Large intestine (tissue), 3 donors: ENCODE measurements around the gene ITPKB. TPM values are rescaled to one million over a fixed set of nuclear protein-coding genes. Genes with fewer than 3 reads are reported as not detected.

Source experiments
- DNase-seq, 2 donors: peaks; one replicate each; pipeline versions ENCODE4 v3.0.0 to v3.0.0-alpha.2; 2013
- H3K27ac ChIP-seq: one replicate; pipeline ENCODE4 v1.5.1; 2013; ENCODE audit warnings: low read length
- H3K27me3 ChIP-seq: 2 replicates; pipeline ENCODE4 v1.6.1; 2013; ENCODE audit warnings: low read length; ENCODE audit not compliant: control insufficient read depth, insufficient read depth
- H3K36me3 ChIP-seq: 2 replicates; pipeline ENCODE4 v1.6.1; 2013; ENCODE audit warnings: low read length; ENCODE audit not compliant: control insufficient read depth, insufficient read depth
- H3K4me1 ChIP-seq: one replicate; pipeline ENCODE4 v1.6.1; 2013; ENCODE audit warnings: low read length; ENCODE audit not compliant: control insufficient read depth, insufficient read depth
- H3K4me3 ChIP-seq: one replicate; pipeline ENCODE4 v1.5.1; 2013; ENCODE audit warnings: low read length
- H3K9me3 ChIP-seq: one replicate; pipeline ENCODE4 v1.6.1; 2013; ENCODE audit warnings: mild to moderate bottlenecking, low read depth, low read length, moderate library complexity; ENCODE audit not compliant: control insufficient read depth
- WGBS: methylation state at CpG from one replicate; pipeline ENCODE4 v1.1.5; 2013; ENCODE audit warnings: low lambda C conversion rate; ENCODE audit not compliant: insufficient coverage; 5-methylcytosine and 5-hydroxymethylcytosine counted together
- polyA plus RNA-seq: library from polyadenylated mRNA; unstranded; fragments of 120-200 nt; gene quantifications from one replicate; pipeline ENCODE4 v1.2.1, GENCODE V29; 2013

ITPKB gene
- polyA plus RNA-seq, 1 donor, result 13.0 TPM

DNA sequence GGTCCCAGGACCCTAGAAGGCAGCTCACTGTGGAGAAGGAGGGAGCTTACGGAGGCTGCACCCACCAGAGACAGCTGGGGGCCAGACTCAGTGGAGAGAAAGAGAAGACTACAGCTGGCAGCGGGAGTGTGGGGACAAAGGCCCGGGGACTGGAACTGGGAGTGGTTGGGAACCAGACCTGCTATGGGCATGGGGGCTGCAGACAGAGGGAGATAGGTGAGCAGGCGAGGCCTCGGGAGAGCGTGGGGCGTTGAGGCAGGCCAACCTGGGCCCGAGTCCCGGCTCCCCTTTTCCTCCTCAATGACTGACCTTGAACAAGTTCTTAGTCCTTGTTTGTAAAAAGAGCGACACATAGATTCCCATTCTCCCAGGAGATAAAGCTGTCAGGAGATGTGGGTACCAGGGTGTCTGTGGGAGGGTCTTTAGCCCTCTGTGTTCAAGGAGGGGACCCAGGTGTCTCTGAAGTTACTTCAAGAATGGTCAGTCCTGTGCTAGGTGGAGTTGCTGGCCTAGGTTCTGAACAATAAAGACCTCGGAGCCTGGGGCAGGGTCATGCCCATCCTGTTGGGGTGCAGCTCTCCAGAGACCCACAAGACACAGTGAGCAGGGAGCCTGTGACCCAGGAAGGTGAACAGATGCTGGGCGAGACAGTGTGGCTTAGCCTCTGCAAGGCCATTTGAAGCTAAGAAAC lies 87.9 kb downstream of the ITPKB start:
- no peak for DNase-seq
- 67% methylated on average over 1 of the region's 12 CpGs for WGBS
- peaks cover 17% of the 10 kb centered on the region for H3K4me1 ChIP-seq
- H3K36me3 ChIP-seq, result peaks cover 23% of the 10 kb centered on the region
- H3K27ac ChIP-seq, result no peak overlapping the region
- no peaks in the 10 kb centered on the region for H3K27me3 ChIP-seq
- H3K4me3 ChIP-seq, result no peak overlapping the region
- H3K9me3 ChIP-seq, result no peaks in the 10 kb centered on the region

- Histone ChIP-seq H3K4me3 (no peak overlapping the region), H3K4me1 (peaks cover 14% of the 10 kb centered on the region), H3K27me3 (no peaks in the 10 kb centered on the region), H3K36me3 (peaks cover 28% of the 10 kb centered on the region), H3K9me3 (no peaks in the 10 kb centered on the region), H3K27ac (no peak overlapping the region)
- WGBS, result 40% methylated on average over 1 of the region's 11 CpGs
- DNase-seq, result no peak
Measured at GRCh38 chr1:226650236-226650841, 88.7 kb downstream of the ITPKB start.

GRCh38 chr1:226649780-226650179 lies 89.3 kb downstream of the ITPKB start:
- Histone ChIP-seq H3K4me3 (no peak overlapping the region), H3K9me3 (no peaks in the 10 kb centered on the region), H3K27ac (no peak overlapping the region), H3K4me1 (peaks cover 12% of the 10 kb centered on the region), H3K27me3 (no peaks in the 10 kb centered on the region), H3K36me3 (peaks cover 30% of the 10 kb centered on the region)
- no peak for DNase-seq
- no CpG with 5 or more reads among the region's 7 CpGs for WGBS

GRCh38 chr1:226649244-226649643 lies 89.8 kb downstream of the ITPKB start:
- peaks cover 7% of the 10 kb centered on the region for H3K4me1 ChIP-seq
- no peak overlapping the region for H3K4me3 ChIP-seq
- no peak for DNase-seq
- WGBS, result no CpG with 5 or more reads among the region's 8 CpGs
- H3K36me3 ChIP-seq, result peaks cover 32% of the 10 kb centered on the region
- H3K27me3 ChIP-seq, result no peaks in the 10 kb centered on the region
- no peaks in the 10 kb centered on the region for H3K9me3 ChIP-seq
- no peak overlapping the region for H3K27ac ChIP-seq

GRCh38 chr1:226648421-226648820 lies 90.7 kb downstream of the ITPKB start:
- DNase-seq, result no peak
- H3K4me1 ChIP-seq, result peaks cover 2% of the 10 kb centered on the region
- WGBS, result no CpG with 5 or more reads among the region's 6 CpGs
- H3K27ac ChIP-seq, result no peak overlapping the region
- no peak overlapping the region for H3K4me3 ChIP-seq
- H3K36me3 ChIP-seq, result peaks cover 32% of the 10 kb centered on the region
- no peaks in the 10 kb centered on the region for H3K9me3 ChIP-seq
- H3K27me3 ChIP-seq, result no peaks in the 10 kb centered on the region

DNA sequence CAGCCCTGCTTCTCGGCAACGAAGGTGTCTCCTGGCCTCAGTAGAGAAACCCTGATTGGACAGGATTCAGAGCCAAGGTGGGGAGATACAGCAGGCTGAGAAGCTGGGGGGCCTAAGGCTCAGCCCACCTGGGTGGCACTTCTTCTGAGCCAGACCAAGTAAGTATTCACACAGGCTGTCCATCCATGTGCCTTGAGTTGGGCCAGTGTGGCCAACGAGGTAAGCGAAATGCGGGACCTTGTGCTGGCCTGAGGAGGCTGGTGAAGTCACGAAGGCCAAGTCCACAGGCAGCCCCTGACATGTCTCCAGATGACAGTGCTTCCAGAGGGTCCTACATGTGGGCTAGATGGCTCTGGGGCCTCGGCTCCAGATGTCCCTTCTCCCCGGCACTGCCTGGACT lies 91.4 kb downstream of the ITPKB start:
- DNase-seq, result no peak
- H3K4me1 ChIP-seq, result peaks cover 7% of the 10 kb centered on the region
- no peak overlapping the region for H3K27ac ChIP-seq
- H3K27me3 ChIP-seq, result no peaks in the 10 kb centered on the region
- no peak overlapping the region for H3K4me3 ChIP-seq
- no CpG with 5 or more reads among the region's 8 CpGs for WGBS
- H3K9me3 ChIP-seq, result no peaks in the 10 kb centered on the region
- H3K36me3 ChIP-seq, result peaks cover 32% of the 10 kb centered on the region

- Histone ChIP-seq H3K27ac (no peak overlapping the region), H3K9me3 (no peaks in the 10 kb centered on the region), H3K27me3 (no peaks in the 10 kb centered on the region), H3K36me3 (peaks cover 33% of the 10 kb centered on the region), H3K4me1 (peaks cover 7% of the 10 kb centered on the region), H3K4me3 (no peak overlapping the region)
- no CpG with 5 or more reads among the region's 16 CpGs for WGBS
- DNase-seq, result no peak
Measured at GRCh38 chr1:226646870-226647449, 92.1 kb downstream of the ITPKB start.

DNA sequence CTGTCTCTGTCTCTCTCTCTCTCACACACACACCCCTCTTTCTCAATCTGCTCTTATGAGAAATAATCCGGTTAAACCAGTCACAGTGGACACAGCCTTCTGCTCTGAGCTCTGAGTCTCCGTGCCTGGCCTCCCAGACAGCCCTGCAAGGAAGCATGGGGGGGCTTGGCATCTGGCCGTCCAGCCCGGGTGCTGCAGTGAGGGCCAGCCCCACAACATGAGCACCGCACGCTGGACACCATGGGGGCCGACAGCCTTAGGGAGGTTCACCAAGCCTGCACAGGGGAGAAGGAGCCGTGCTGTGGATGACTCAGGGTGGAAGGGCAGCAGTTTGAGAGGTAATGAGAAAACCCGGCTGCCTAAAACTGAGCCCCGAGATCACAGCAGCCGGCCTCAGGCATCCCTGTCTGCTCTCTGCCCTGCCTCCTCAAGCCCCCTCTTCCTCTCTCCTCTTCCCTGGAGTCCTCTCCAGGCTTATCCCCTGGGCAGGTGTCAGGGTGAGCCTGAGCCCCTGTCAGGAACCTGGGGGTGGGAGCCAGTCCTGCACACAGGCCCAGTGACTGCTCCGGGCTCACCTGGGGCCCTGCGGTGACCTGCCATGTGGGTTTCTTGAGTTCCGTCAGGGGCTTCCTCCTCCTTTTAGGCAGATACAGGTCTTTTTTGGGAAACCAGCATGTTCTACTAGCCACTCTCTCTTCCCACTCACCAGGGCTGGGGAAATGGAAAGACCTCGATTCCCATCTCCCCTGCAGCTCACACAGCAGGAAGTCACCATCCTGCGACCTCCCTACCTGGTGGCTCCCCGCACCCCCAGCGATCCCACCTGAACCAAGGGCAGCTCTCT lies 92.8 kb downstream of the ITPKB start:
- peaks cover 40% of the 10 kb centered on the region for H3K36me3 ChIP-seq
- H3K27ac ChIP-seq, result no peak overlapping the region
- no peaks in the 10 kb centered on the region for H3K27me3 ChIP-seq
- DNase-seq, result no peak
- no CpG with 5 or more reads among the region's 18 CpGs for WGBS
- no peaks in the 10 kb centered on the region for H3K9me3 ChIP-seq
- no peak overlapping the region for H3K4me3 ChIP-seq
- H3K4me1 ChIP-seq, result peaks cover 7% of the 10 kb centered on the region

DNA sequence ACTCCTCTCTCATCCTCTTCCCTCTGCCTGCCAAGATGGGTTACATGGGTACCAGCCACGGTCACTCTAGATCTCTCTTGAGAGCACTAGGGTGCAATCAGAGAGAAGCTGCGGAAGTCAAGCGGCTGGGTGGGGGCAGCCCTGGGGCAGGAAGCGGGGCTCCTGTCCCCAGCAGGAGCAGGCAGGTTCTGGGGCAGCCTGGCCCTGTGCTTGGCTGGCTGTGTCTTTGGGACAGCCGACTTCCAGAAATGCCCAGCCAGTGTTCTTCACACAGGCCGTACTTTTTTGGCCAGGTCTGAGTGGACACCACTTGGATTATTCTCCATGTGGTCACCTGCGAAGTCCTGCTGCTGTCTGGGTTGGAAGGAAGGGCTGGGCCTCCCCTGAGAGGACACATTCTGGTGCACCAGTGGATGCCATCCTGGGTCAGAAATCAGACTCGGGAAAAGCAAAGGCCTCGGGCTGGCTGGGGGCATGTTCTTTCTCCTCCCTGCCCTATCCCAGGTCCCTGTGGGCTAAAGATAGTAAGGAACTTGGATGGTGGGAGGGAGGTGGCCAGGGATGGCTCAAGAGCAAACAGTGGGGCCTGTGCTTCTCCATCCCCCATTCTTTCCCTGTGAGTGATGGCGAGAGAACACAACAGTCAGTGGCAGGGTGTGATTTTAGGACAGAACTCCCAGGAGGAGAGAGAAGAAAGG lies 93.7 kb downstream of the ITPKB start:
- no CpG with 5 or more reads among the region's 10 CpGs for WGBS
- no peaks in the 10 kb centered on the region for H3K9me3 ChIP-seq
- H3K27me3 ChIP-seq, result no peaks in the 10 kb centered on the region
- no peak for DNase-seq
- H3K27ac ChIP-seq, result no peak overlapping the region
- H3K4me3 ChIP-seq, result no peak overlapping the region
- H3K36me3 ChIP-seq, result peaks cover 40% of the 10 kb centered on the region
- H3K4me1 ChIP-seq, result peaks cover 7% of the 10 kb centered on the region
